Colonic mucosa (tissue), 4 donors: ENCODE measurements around the gene DNAJC16. TPM values are rescaled to one million over a fixed set of nuclear protein-coding genes. Genes with fewer than 3 reads are reported as not detected.

Source experiments
- DNase-seq: peaks from one replicate; pipeline ENCODE4 v3.0.0-alpha.2; 2020
- H3K27ac ChIP-seq: fragments of 200-600 bp; one replicate; pipeline ENCODE4 v1.8.0; 2021
- H3K27me3 ChIP-seq: fragments of 200-600 bp; one replicate; pipeline ENCODE4 v1.8.0; 2021
- H3K36me3 ChIP-seq: fragments of 200-600 bp; one replicate; pipeline ENCODE4 v1.8.0; 2021
- H3K4me1 ChIP-seq: fragments of 200-600 bp; one replicate; pipeline ENCODE4 v1.8.0; 2021; ENCODE audit warnings: mild to moderate bottlenecking
- H3K4me3 ChIP-seq: fragments of 200-600 bp; one replicate; pipeline ENCODE4 v1.8.0; 2021
- H3K9ac ChIP-seq, 2 donors: one replicate each; pipeline ENCODE4 v1.7.0; 2013; ENCODE audit warnings: control low read depth in 2 of 2, low read depth in 2 of 2, low read length in 2 of 2
- H3K9me3 ChIP-seq: fragments of 200-600 bp; one replicate; pipeline ENCODE4 v1.8.0; 2021
- CTCF ChIP-seq: fragments of 200-600 bp; IDR thresholded peaks from one replicate; pipeline ENCODE4 v1.8.0; 2022; ENCODE audit warnings: antibody characterized with exemption, mild to moderate bottlenecking
- intact Hi-C: fragments of 100-400 bp; cut with DNase I; formaldehyde crosslinking; loops from one replicate; pipeline ENCODE4 v1.14.1; 2022
- total RNA-seq, 2 donors: library from RNA; stranded (reverse); fragmentation: NEBNext Ultra II Directional in 1 of 2; extraction: Animal tissue kit (Norgen Biotek cat#: 25700) in 1 of 2; gene quantifications; one replicate each; pipeline ENCODE4 v1.2.1, GENCODE V29; 2021
- donor health status: healthy.
- donor health status: DM: no; HTN: no; CAD: no.
- donor health status: DM: no; HTN: no; CAD: no.

The DNAJC16 gene
- total RNA-seq, 2 donors from 2014 or later, result 19.5 to 22.1 TPM

- H3K27ac ChIP-seq, result no peak overlapping the region
- intact Hi-C loops, result no loop called here
- no peak for DNase-seq
- no peaks in the 10 kb centered on the region for H3K36me3 ChIP-seq
- no peak overlapping the region for H3K9ac ChIP-seq
- TF ChIP-seq CTCF, result no peak
- H3K4me3 ChIP-seq, result no peak overlapping the region
- no peaks in the 10 kb centered on the region for H3K27me3 ChIP-seq
- no peaks in the 10 kb centered on the region for H3K9me3 ChIP-seq
- no peaks in the 10 kb centered on the region for H3K4me1 ChIP-seq
These were observed 23.9 kb downstream of the DNAJC16 start for GRCh38 chr1:15550573-15550972.

- Histone ChIP-seq H3K27me3 (no peaks in the 10 kb centered on the region), H3K9ac (no peak overlapping the region), H3K4me1 (peaks cover 5% of the 10 kb centered on the region), H3K27ac (no peak overlapping the region), H3K4me3 (no peak overlapping the region), H3K36me3 (no peaks in the 10 kb centered on the region), H3K9me3 (no peaks in the 10 kb centered on the region)
- intact Hi-C loops, result no loop called here
- TF ChIP-seq CTCF, result no peak
- no peak for DNase-seq
These were observed 30.4 kb downstream of the DNAJC16 start for GRCh38 chr1:15557008-15557407.

GRCh38 chr1:15557594-15557993 lies 30.9 kb downstream of the DNAJC16 start:
- intact Hi-C loops, result no loop called here
- no peak overlapping the region for H3K9ac ChIP-seq
- no peak overlapping the region for H3K27ac ChIP-seq

GRCh38 chr1:15558516-15558915 lies 31.9 kb downstream of the DNAJC16 start:
- H3K36me3 ChIP-seq, result no peaks in the 10 kb centered on the region
- no peak overlapping the region for H3K9ac ChIP-seq
- H3K27ac ChIP-seq, result peak overlapping the region; percentile 58
- intact Hi-C loops, result no loop called here
- no peaks in the 10 kb centered on the region for H3K9me3 ChIP-seq
- H3K4me1 ChIP-seq, result peaks cover 5% of the 10 kb centered on the region
- DNase-seq, result no peak
- no peak overlapping the region for H3K4me3 ChIP-seq
- no peak for TF ChIP-seq CTCF
- H3K27me3 ChIP-seq, result no peaks in the 10 kb centered on the region

More at GRCh38 chr1:15557594-15557993, 30.9 kb downstream of the DNAJC16 start:
- no peak for DNase-seq
- no peak for TF ChIP-seq CTCF
- H3K27me3 ChIP-seq, result no peaks in the 10 kb centered on the region
- no peak overlapping the region for H3K4me3 ChIP-seq
- no peaks in the 10 kb centered on the region for H3K36me3 ChIP-seq
- no peaks in the 10 kb centered on the region for H3K9me3 ChIP-seq
- H3K4me1 ChIP-seq, result peaks cover 5% of the 10 kb centered on the region

GRCh38 chr1:15559189-15559810 lies 32.7 kb downstream of the DNAJC16 start:
- no peaks in the 10 kb centered on the region for H3K27me3 ChIP-seq
- no peaks in the 10 kb centered on the region for H3K9me3 ChIP-seq
- no peak overlapping the region for H3K9ac ChIP-seq
- H3K36me3 ChIP-seq, result no peaks in the 10 kb centered on the region
- no peak overlapping the region for H3K4me3 ChIP-seq
- TF ChIP-seq CTCF, result no peak
- peaks cover 5% of the 10 kb centered on the region for H3K4me1 ChIP-seq
- peak; percentile 57 for DNase-seq
- peak overlapping the region; percentile 58 for H3K27ac ChIP-seq
- intact Hi-C loops, result no loop called here
